Measurements from ENCODE around the gene VWCE. TPM values are rescaled to one million over a fixed set of nuclear protein-coding genes. Genes with fewer than 3 reads are reported as not detected.

VWCE gene
- total RNA-seq, 6 experiments from 2014 or later: 2.3 to 37.1 (median 6.0) TPM

DNA sequence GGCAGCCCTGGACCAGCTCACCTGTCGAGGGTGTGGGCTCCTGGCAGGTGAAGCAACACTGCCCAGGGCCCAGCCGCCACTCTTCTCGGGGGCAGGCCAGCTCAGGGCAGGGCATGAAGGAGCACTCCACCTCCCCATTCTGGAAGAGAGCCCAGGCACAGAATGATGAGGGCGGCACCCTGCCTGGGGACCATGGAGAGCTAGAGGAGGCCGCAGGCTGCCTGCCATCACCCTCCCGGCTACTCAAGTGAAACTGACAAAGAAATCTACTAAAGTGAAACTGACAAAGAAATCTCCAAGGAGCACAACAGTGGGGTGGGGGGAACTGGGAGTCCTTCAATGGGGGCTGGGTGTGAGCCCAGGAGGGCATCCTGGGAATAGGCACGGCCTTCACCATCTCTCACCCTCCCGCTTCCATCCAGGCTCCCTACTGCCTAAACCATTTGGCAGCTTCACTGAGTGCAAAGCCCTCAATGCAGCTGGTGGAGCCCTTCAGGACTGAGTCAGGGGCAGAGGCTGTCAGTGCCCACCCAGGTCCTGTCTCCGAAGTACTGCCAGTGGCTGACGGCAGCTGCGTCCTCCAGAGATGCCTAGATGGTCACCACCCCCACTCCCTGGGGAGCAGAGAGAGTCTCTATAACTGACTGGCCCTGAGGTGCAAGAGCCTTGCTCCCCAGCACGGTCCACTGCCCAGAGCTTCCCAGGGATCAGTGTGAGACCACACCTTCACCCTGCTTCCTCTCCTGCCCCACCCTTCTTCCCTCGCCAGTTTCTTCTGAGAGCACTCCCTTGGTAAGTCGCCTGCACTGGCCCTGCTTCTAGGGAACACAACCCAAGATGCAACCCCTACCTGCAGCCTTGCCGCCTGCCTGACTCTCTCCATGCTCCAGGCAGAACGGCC is 21.7 kb downstream of the VWCE start:
- no peak overlapping the region for H3K4me3 ChIP-seq
- H3K27ac ChIP-seq: no peak overlapping the region
- no peaks in the 10 kb centered on the region for H3K36me3 ChIP-seq
- no peaks in the 10 kb centered on the region for H3K4me1 ChIP-seq
- WGBS (ENCODE audit: insufficient coverage, low coverage, low lambda C conversion rate, missing lambda C conversion rate): 82% methylated on average over 2 of the region's 16 CpGs
- no peaks in the 10 kb centered on the region for H3K9me3 ChIP-seq
- TF ChIP-seq CTCF (IDR thresholded peaks at IDR 0.05): no peak
- no peak for TF ChIP-seq POLR2A (IDR thresholded peaks at IDR 0.05)
- intact Hi-C loops (cut with DNase I): no loop called here
- H3K27me3 ChIP-seq: no peaks in the 10 kb centered on the region
- peak in 3 of 4 donors; percentile 14 to 32 (median 20) for ATAC-seq
- no peak for DNase-seq

- Histone ChIP-seq H3K4me3 (no peak overlapping the region), H3K27me3 (no peaks in the 10 kb centered on the region), H3K9me3 (no peaks in the 10 kb centered on the region), H3K36me3 (no peaks in the 10 kb centered on the region), H3K4me1 (peaks cover 0 to 3% (median under 1%) of the 10 kb centered on the region in 4 donors), H3K27ac (no peak overlapping the region)
- no peak for DNase-seq
- intact Hi-C loops (cut with DNase I): no loop called here
- TF ChIP-seq CTCF (IDR thresholded peaks at IDR 0.05) (no peak), POLR2A (IDR thresholded peaks at IDR 0.05) (no peak)
- no peak for ATAC-seq
- WGBS (ENCODE audit: insufficient coverage, low coverage, low lambda C conversion rate, missing lambda C conversion rate): 95% methylated on average over 3 of the region's 3 CpGs
Measured at GRCh38 chr11:61272731-61273130, 22.4 kb downstream of the VWCE start.

GRCh38 chr11:61270354-61271076 is 24.6 kb downstream of the VWCE start:
- no peak for ATAC-seq
- Histone ChIP-seq H3K27me3 (no peaks in the 10 kb centered on the region), H3K4me1 (peaks cover 0 to 18% (median 3%) of the 10 kb centered on the region in 4 donors), H3K4me3 (no peak overlapping the region), H3K27ac (no peak overlapping the region), H3K9me3 (no peaks in the 10 kb centered on the region), H3K36me3 (no peaks in the 10 kb centered on the region)
- WGBS (ENCODE audit: insufficient coverage, low coverage, low lambda C conversion rate, missing lambda C conversion rate): 91% methylated on average over 7 of the region's 7 CpGs
- DNase-seq: no peak
- intact Hi-C loops (cut with DNase I): no loop called here
- TF ChIP-seq POLR2A (IDR thresholded peaks at IDR 0.05) (no peak), CTCF (IDR thresholded peaks at IDR 0.05) (no peak)

GRCh38 chr11:61268588-61269250 is 26.4 kb downstream of the VWCE start:
- Histone ChIP-seq H3K27ac (no peak overlapping the region), H3K27me3 (no peaks in the 10 kb centered on the region), H3K9me3 (no peaks in the 10 kb centered on the region), H3K36me3 (no peaks in the 10 kb centered on the region), H3K4me1 (peaks cover 0 to 31% (median 8%) of the 10 kb centered on the region in 4 donors), H3K4me3 (no peak overlapping the region)
- ATAC-seq: no peak
- intact Hi-C loops (cut with DNase I): loop anchor here in 1 of 2 donors (10.0 kb wide), 1 partner anchor 116 kb away; no protein-coding TSS in a partner anchor
- DNase-seq: no peak
- WGBS (ENCODE audit: insufficient coverage, low coverage, low lambda C conversion rate, missing lambda C conversion rate): 87% methylated on average over 8 of the region's 15 CpGs
- TF ChIP-seq POLR2A (IDR thresholded peaks at IDR 0.05) (no peak), CTCF (IDR thresholded peaks at IDR 0.05) (no peak)

Data from right lobe of liver (tissue), 6 donors.